ENCODE results near the gene LDB2. TPM values are rescaled to one million over a fixed set of nuclear protein-coding genes. Genes with fewer than 3 reads are reported as not detected.

Gene LDB2
- total RNA-seq, 6 experiments from 2014 or later, result 24.2 to 40.4 (median 31.7) TPM

GRCh38 chr4:16862697-16863096 lies 35.7 kb downstream of the LDB2 start:
- Mint-ChIP-seq H3K4me3 (no peak overlapping the region), H3K4me1 (ENCODE audit: low read depth) (peaks cover 65% of the 10 kb centered on the region)

GRCh38 chr4:16860516-16860915 lies 37.9 kb downstream of the LDB2 start:
- H3K4me1 Mint-ChIP-seq (ENCODE audit: low read depth), result peaks cover 68% of the 10 kb centered on the region
- no peaks in the 10 kb centered on the region for H3K9me3 Mint-ChIP-seq
- H3K36me3 Mint-ChIP-seq (ENCODE audit: low read depth), result peaks cover 15% of the 10 kb centered on the region
- peak overlapping the region; percentile 70 for H3K27ac Mint-ChIP-seq
- peaks cover 2% of the 10 kb centered on the region for H3K27me3 Mint-ChIP-seq (ENCODE audit: insufficient read depth)
- no peak for TF ChIP-seq CTCF (IDR thresholded peaks at IDR 0.05)
- 0 out of 2 replicates have a peak overlapping the region, but pooled peaks have one; percentile 4 for H3K4me3 Mint-ChIP-seq
- DNase-seq, result peak; percentile 96

More at GRCh38 chr4:16862697-16863096, 35.7 kb downstream of the LDB2 start:
- no peaks in the 10 kb centered on the region for H3K9me3 Mint-ChIP-seq
- H3K36me3 Mint-ChIP-seq (ENCODE audit: low read depth), result peaks cover 20% of the 10 kb centered on the region
- no peak for DNase-seq
- no peaks in the 10 kb centered on the region; the same call in 1 of the 2 replicates for H3K27me3 Mint-ChIP-seq (ENCODE audit: insufficient read depth)
- no peak overlapping the region for H3K27ac Mint-ChIP-seq
- no peak for TF ChIP-seq CTCF (IDR thresholded peaks at IDR 0.05)

GRCh38 chr4:16859031-16859430 lies 39.4 kb downstream of the LDB2 start:
- TF ChIP-seq CTCF (IDR thresholded peaks at IDR 0.05), result no peak
- no peak for DNase-seq
- no peaks in the 10 kb centered on the region for H3K9me3 Mint-ChIP-seq
- H3K4me1 Mint-ChIP-seq (ENCODE audit: low read depth), result peaks cover 62% of the 10 kb centered on the region
- H3K27me3 Mint-ChIP-seq (ENCODE audit: insufficient read depth), result peaks cover 2% of the 10 kb centered on the region
- H3K27ac Mint-ChIP-seq, result peak overlapping the region; percentile 54
- H3K36me3 Mint-ChIP-seq (ENCODE audit: low read depth), result peaks cover 10% of the 10 kb centered on the region
- H3K4me3 Mint-ChIP-seq, result peak overlapping the region; percentile 7; the same call in 1 of the 2 replicates

GRCh38 chr4:16858275-16858752 lies 40.1 kb downstream of the LDB2 start:
- peak; percentile 52 for DNase-seq
- Mint-ChIP-seq H3K4me1 (ENCODE audit: low read depth) (peaks cover 64% of the 10 kb centered on the region), H3K36me3 (ENCODE audit: low read depth) (peaks cover 6% of the 10 kb centered on the region; the same call in 1 of the 2 replicates), H3K27ac (peak overlapping the region; percentile 68), H3K9me3 (no peaks in the 10 kb centered on the region), H3K27me3 (ENCODE audit: insufficient read depth) (peaks cover 2% of the 10 kb centered on the region), H3K4me3 (peak overlapping the region; percentile 61)
- no peak for TF ChIP-seq CTCF (IDR thresholded peaks at IDR 0.05)

- Mint-ChIP-seq H3K9me3 (no peaks in the 10 kb centered on the region), H3K4me3 (no peak overlapping the region), H3K4me1 (ENCODE audit: low read depth) (peaks cover 67% of the 10 kb centered on the region), H3K36me3 (ENCODE audit: low read depth) (no peaks in the 10 kb centered on the region), H3K27ac (0 out of 2 replicates have a peak overlapping the region, but pooled peaks have one; percentile 5), H3K27me3 (ENCODE audit: insufficient read depth) (peaks cover 2% of the 10 kb centered on the region; the same call in 1 of the 2 replicates)
- no peak for TF ChIP-seq CTCF (IDR thresholded peaks at IDR 0.05)
- DNase-seq, result no peak
These were observed 41.0 kb downstream of the LDB2 start for GRCh38 chr4:16857425-16857824.
